Activated CD4-positive, alpha-beta T cell treated with anti-CD3 and anti-CD28 coated beads, Interleukin-2, Interleukin-4, amounts not matched to agents 100 ng/mL and 50 ng/mL, durations not matched to agents 16 hours and 8 hours (primary cell): ENCODE results near the gene KDR.

Source experiments
- DNase-seq: peaks from one replicate; pipeline ENCODE4 v3.0.0-alpha.2; 2020; ENCODE audit warnings: low spot score

The KDR gene

GRCh38 chr4:55078987-55079386, 46.4 kb downstream of the KDR start:
- no peak for DNase-seq

DNA sequence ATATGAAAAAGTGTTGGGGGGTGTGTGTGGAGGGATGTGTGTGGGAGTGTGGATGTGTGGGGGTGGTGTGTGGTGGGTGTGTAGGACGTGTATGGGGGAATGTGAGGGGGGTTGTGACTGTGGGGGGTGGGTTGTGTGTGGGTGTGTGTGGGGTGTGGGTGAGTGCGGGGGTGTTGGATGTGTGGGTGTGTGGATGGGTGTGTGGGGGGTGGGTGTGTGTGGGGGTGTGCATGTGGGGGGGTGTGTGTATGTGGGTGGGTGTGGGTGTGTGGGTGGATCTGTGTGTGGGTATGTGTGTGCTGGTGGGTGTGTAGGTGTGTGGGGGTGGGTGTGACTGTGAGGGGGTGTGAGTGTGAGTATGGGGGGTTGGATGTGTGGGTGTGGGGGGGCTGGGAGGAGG, 47.8 kb downstream of the KDR start:
- no peak for DNase-seq

GRCh38 chr4:55075823-55076716, 49.3 kb downstream of the KDR start:
- DNase-seq: no peak

DNA sequence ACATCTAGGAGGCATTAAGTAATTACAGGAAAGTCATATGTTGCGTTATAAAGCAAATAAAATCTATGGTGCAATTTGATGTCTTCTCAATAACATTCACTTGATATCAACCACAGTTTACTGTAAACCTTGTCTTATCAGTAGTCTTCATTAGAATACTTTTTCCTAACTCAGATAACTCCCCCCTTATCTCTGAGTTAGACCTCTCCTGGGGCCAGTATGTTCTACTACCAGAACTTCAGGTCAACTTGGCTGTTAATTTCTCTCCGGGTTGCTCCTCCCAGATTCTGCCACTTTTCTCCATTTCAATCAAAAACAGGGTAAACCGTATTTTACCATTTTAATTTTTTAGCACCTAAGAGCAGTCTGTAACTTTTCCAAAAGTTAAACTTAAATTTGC, 50.0 kb downstream of the KDR start:
- DNase-seq: no peak

DNA sequence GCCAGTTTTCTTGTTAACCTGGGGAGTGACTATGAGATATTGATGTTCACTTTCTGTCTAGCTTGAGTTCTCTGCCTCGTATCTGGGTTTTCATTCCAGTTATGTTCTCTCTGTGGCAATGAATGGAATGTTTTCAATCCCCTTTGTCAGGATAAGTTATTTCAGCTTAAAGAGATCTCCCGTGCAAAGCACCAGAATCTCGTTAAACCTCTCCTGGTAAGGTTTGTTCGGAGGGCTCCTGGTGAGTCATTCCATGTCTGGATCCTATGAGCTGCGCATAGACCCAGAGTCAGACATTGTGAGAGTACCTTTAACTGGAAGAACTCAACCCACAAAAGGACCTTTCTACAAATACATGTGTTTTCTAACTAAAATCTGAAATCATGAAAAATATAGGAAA, 51.0 kb downstream of the KDR start:
- DNase-seq: no peak

DNA sequence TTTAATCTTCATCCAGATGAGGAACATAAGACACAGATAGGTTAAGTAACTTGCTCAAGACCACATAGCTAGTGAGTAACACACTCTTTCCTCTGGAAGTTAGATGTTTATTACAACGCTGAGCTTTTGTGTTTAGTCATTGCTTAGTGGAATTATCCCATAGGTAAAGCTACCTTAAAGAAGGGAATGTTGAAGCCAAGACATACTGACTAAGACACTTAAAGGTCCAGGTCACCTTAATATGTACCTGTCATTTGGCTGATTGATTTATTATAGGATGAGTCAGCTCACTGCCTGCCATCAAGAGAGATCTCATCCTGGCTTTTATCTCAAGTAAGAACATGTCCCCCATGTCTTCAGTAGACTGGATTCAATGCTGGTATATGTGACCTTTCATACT, 53.4 kb downstream of the KDR start:
- no peak for DNase-seq

GRCh38 chr4:55069248-55069647, 56.1 kb downstream of the KDR start:
- DNase-seq: no peak

DNA sequence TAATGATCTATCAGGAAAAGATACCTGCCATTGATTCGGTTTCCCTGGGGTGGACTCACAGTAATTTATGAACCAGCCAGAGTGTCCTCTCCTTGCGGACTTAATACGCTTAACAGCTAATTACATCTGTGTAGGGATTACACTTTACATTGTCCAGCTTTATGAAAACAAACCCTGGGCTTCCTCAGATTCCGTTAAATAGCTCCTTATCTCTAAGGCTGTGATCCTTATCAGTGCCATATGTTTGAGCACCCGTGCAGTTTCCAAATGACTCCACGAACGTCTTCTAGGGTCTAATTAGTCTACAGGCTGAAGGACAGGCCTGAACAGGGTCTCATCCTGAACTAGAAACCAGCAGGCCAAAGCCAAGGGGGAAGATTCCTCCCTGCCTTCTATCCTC, 56.9 kb downstream of the KDR start:
- DNase-seq: no peak

DNA sequence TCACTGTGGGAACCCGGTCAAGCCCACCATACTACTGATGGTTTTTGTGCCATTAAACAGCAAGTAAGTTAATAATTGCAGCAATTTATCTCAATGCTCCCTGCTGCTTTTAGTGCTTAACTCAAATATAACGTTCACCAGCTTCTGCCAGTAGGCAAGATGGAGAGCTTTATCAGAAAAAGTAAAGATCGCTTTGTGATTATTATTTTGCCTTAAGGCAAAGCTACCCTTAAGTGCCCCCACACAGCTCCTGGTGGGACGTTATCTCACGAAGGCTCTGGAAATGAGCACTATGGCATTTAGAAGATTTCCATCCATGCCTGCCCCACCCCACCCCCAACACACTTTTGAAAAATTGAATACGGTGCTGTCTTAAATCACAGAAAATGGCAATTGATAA, 59.4 kb downstream of the KDR start:
- no peak for DNase-seq

- no peak for DNase-seq
Measured at GRCh38 chr4:55055529-55055928, 69.9 kb downstream of the KDR start.

GRCh38 chr4:55051532-55051931, 73.9 kb downstream of the KDR start:
- DNase-seq: no peak

DNA sequence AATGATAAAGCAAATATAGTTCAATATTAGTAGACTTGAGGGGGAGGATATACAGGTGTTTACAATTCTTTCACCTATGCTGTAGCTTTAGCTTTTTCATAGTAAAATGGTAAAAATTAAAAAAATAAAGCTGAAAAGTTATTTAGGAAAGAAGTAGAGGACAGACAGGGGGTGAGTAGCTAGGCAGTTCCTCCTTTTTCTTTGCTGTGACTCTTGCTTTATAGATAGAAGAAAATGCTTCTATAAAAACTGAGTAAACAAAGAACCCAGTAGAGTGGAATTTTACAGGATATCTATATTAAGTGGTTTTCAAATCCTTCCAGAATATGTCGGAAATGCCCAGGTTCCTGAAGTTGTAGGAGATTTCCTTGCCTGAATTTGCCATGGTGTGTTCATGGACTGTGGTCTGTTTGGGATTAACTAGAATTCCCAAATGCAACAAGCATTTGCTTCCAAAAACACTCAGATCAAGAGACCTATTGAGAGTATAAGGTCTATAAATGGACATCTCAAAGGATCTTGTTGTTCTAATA, 74.9 kb downstream of the KDR start:
- no peak for DNase-seq

- no peak for DNase-seq
Measured at GRCh38 chr4:55038176-55038890, 87.1 kb downstream of the KDR start.

- no peak for DNase-seq
Measured at GRCh38 chr4:55037728-55038127, 87.7 kb downstream of the KDR start.

GRCh38 chr4:55036405-55036804, 89.0 kb downstream of the KDR start:
- DNase-seq: no peak

DNA sequence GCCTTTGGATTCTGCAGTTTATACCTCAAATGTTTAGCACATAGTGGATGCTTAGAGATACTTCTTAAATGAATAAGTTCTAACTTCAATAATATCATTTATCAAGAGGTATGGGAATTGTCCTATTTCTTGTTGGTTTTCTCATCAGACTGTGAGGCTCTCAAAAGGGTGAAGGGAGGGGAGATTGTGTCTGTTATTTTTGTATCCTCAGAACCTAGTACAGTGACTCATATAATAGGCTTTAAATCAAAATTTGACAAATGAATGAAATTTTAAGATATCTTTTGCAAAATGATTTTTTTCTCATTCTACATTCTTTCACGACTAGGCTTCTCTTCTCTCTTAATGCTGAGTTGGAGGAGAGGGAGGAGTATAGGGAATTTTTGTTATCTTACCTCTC, 89.5 kb downstream of the KDR start:
- no peak for DNase-seq

DNA sequence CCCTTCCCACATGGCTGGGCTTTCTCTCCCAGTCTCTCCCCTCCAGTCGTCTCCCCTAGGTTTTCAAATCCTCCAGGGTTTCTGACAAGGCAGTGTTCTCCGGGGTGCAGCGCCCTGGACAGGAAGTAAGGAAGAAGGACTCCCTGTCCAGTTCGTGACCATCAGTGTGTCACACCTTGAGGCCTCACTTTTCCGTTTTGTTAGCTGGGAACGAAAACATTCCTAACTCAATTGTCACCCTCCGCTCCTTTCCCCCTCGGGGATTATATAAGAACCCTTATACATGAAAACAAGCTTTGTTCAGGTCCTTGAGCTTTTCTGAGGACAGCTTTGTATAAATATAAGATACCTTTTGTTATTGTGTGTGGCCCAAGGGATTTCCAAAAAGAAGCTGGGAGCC, 92.1 kb downstream of the KDR start:
- DNase-seq: no peak

- DNase-seq: no peak
Measured at GRCh38 chr4:55032788-55033187, 92.6 kb downstream of the KDR start.

GRCh38 chr4:55032179-55032578, 93.2 kb downstream of the KDR start:
- DNase-seq: no peak

DNA sequence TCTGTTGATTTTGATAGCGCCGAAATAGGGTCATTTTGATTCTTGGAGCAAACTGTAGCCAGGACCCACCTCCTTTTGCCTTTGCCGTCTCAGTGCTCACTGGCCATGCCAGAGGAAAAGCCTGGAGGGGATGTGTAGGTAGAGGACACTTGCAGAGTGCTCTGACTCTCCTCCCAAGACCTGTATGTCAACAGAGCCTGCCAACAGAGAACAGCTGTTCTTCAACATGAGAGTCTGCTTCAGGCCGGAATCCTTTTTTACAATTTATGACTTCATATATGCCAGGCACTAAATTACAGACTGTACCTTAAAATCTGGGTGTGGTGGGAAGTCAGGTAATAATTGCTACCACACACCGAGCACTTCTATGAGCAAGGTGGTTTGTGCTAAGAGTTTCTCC, 94.2 kb downstream of the KDR start:
- DNase-seq: no peak

DNA sequence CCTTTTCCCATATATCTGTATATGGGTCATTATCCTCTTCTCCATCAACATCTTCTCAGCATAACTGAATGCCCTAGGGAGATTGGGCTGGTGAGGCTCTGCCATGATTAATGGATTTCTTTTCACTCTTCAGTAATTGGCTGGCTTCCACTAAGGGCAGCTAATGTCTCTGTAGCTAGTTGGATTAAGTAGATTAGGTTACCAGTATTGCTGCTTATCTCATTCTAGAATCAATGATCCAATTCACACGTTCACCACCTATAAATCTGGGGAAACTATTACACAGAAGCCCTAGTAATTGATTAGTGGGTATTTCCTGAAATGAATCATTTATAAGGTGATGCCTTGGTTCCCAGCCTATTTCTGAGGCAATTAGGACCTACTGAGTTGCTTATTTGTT, 94.8 kb downstream of the KDR start:
- no peak for DNase-seq

DNA sequence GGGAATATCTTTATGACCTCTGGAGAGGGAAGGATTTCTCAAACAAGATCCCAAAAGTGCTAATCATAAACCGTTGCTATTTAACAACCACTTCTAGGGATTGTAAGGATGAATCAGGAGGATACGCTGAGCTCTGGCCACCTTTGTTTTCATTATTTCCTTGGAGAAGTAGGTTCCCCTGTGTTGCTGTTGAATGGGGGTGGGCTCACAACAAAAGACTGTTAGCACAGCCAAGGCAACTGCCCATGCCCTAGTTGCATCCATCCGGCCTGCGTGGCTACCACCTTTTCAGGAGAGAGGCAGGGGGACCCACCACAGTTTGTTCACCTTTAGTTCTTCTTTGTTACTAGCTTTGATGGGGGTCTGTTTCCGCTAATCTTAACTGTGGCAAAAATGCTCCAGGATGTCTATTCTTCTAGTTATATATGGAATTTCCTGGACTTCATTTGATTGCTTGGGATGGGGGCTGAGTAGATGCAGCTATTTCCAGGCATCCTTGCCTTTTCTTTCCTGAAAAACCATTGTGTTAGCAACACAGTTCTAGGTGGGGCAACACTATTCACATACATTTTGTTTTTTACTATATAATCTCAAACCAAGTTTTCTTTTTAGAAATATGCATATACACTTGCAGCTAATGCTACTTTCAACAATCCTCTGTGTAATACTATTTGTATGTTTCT, 95.4 kb downstream of the KDR start:
- no peak for DNase-seq

DNA sequence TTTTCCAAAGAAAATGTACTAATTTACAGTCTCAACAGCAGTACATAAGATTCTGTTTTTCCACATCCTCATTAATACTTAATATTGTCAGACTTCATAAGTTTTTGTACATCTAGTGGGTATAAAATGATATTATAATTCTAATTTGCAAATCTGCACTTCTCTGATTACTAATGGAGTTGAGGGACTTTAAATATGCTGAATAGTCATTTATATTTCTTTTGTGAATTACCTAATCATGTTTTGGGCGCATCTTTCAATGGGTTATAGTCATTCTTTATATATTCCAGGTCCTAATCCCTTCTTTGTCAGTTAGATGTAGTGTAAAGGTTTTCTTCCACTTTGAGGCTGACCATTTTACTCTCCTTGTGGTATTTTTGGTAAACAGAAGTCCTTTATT, 96.1 kb downstream of the KDR start:
- DNase-seq: no peak
